Measurements from ENCODE around the gene MACROD2.
A peak's percentile ranks its signal among the peaks of the same experiment; 100 is the strongest.

MACROD2 gene

GRCh38 chr20:14488756-14489479 is 493.6 kb downstream of the MACROD2 start:
- DNase-seq: peak; percentile 76

- DNase-seq: no peak
Measured at GRCh38 chr20:14489544-14489943, 494.2 kb downstream of the MACROD2 start.

GRCh38 chr20:14491436-14491835 is 496.1 kb downstream of the MACROD2 start:
- no peak for DNase-seq

- DNase-seq: no peak
Measured at GRCh38 chr20:14493408-14493807, 498.1 kb downstream of the MACROD2 start.

GRCh38 chr20:14494355-14494754 is 499.0 kb downstream of the MACROD2 start:
- DNase-seq: no peak

GRCh38 chr20:14495066-14495465 is 499.8 kb downstream of the MACROD2 start:
- no peak for DNase-seq

- DNase-seq: no peak
Measured at GRCh38 chr20:14497004-14497403, 501.7 kb downstream of the MACROD2 start.

GRCh38 chr20:14498772-14499171 is 503.5 kb downstream of the MACROD2 start:
- peak; percentile 63 for DNase-seq

- DNase-seq: no peak
Measured at GRCh38 chr20:14505476-14505875, 510.2 kb downstream of the MACROD2 start.

- DNase-seq: no peak
Measured at GRCh38 chr20:14507711-14508110, 512.4 kb downstream of the MACROD2 start.

GRCh38 chr20:14510341-14510740 is 515.0 kb downstream of the MACROD2 start:
- DNase-seq: no peak

GRCh38 chr20:14512839-14513238 is 517.5 kb downstream of the MACROD2 start:
- no peak for DNase-seq

GRCh38 chr20:14518648-14519047 is 523.3 kb downstream of the MACROD2 start:
- DNase-seq: no peak

GRCh38 chr20:14521016-14521415 is 525.7 kb downstream of the MACROD2 start:
- DNase-seq: no peak

GRCh38 chr20:14521436-14521835 is 526.1 kb downstream of the MACROD2 start:
- DNase-seq: no peak

- DNase-seq: no peak
Measured at GRCh38 chr20:14522595-14522994, 527.3 kb downstream of the MACROD2 start.

GRCh38 chr20:14523090-14523489 is 527.8 kb downstream of the MACROD2 start:
- no peak for DNase-seq

- DNase-seq: no peak
Measured at GRCh38 chr20:14525426-14525825, 530.1 kb downstream of the MACROD2 start.

GRCh38 chr20:14526891-14527290 is 531.6 kb downstream of the MACROD2 start:
- no peak for DNase-seq

- DNase-seq: no peak
Measured at GRCh38 chr20:14531786-14532185, 536.5 kb downstream of the MACROD2 start.

GRCh38 chr20:14536738-14537137 is 541.4 kb downstream of the MACROD2 start:
- no peak for DNase-seq

- no peak for DNase-seq
Measured at GRCh38 chr20:14538433-14538832, 543.1 kb downstream of the MACROD2 start.

- no peak for DNase-seq
Measured at GRCh38 chr20:14543040-14543439, 547.7 kb downstream of the MACROD2 start.

GRCh38 chr20:14544688-14545087 is 549.4 kb downstream of the MACROD2 start:
- DNase-seq: no peak

- no peak for DNase-seq
Measured at GRCh38 chr20:14550655-14551054, 555.3 kb downstream of the MACROD2 start.

All from SHP77 treated with DMSO at 0.1 percent for 48 hours (cell line).